Activated naive CD8-positive, alpha-beta T cell treated with anti-CD3 and anti-CD28 coated beads, Interleukin-2, amount 50 U/mL, for 24 hours (primary cell): Measurements from ENCODE around the gene GPRC5B.

ENCODE experiments used
- ATAC-seq: fragments of 150-1000 bp; cut with Tn5 transposase; one replicate; pipeline ENCODE4 v1.10.0; 2021
- DNase-seq: peaks from one replicate; pipeline ENCODE4 v3.0.0; 2021
- H3K27ac Mint-ChIP-seq: one replicate; pipeline ENCODE4 v1.8.0; 2021; ENCODE audit warnings: mild to moderate bottlenecking, mixed read lengths
- H3K27me3 Mint-ChIP-seq: one replicate; pipeline ENCODE4 v1.8.0; 2021; ENCODE audit warnings: mixed read lengths
- H3K36me3 Mint-ChIP-seq: one replicate; pipeline ENCODE4 v1.8.0; 2021; ENCODE audit warnings: low read depth, mixed read lengths
- H3K4me1 Mint-ChIP-seq: one replicate; pipeline ENCODE4 v1.8.0; 2021; ENCODE audit warnings: mixed read lengths
- H3K4me3 Mint-ChIP-seq: one replicate; pipeline ENCODE4 v1.8.0; 2021; ENCODE audit warnings: mild to moderate bottlenecking, moderate library complexity, mixed read lengths
- H3K9me3 Mint-ChIP-seq: one replicate; pipeline ENCODE4 v1.8.0; 2021; ENCODE audit warnings: mixed read lengths

The GPRC5B gene

GRCh38 chr16:19809121-19809635 lies 75.5 kb downstream of the GPRC5B start:
- Mint-ChIP-seq H3K27me3 (no peaks in the 10 kb centered on the region), H3K4me1 (peaks cover 10% of the 10 kb centered on the region), H3K9me3 (peaks cover 19% of the 10 kb centered on the region), H3K4me3 (no peak overlapping the region), H3K27ac (no peak overlapping the region), H3K36me3 (no peaks in the 10 kb centered on the region)
- no peak for ATAC-seq
- no peak for DNase-seq

- ATAC-seq (no peak), DNase-seq (no peak)
- H3K4me1 Mint-ChIP-seq: peaks cover 13% of the 10 kb centered on the region
- H3K27me3 Mint-ChIP-seq: no peaks in the 10 kb centered on the region
- no peak overlapping the region for H3K4me3 Mint-ChIP-seq
- H3K9me3 Mint-ChIP-seq: peaks cover 16% of the 10 kb centered on the region
- no peaks in the 10 kb centered on the region for H3K36me3 Mint-ChIP-seq
- H3K27ac Mint-ChIP-seq: no peak overlapping the region
Measured at GRCh38 chr16:19808061-19808641, 76.5 kb downstream of the GPRC5B start.
